GM12875 (cell line): ENCODE measurements around the gene ATAD1.
"Not testable (repeated sequence)": the region's sequence is repeated elsewhere in the genome, so short reads cannot be mapped to it uniquely, and the experiment has no call there.

Experiments used
- H3K4me3 ChIP-seq: one replicate; pipeline ENCODE4 v1.5.1; 2011; ENCODE audit warnings: low read depth, low read length, control low read depth
- CTCF ChIP-seq: IDR thresholded peaks from 2 replicates; pipeline ENCODE4 v1.5.1; 2011; ENCODE audit warnings: low read depth, mild to moderate bottlenecking, control low read depth, inconsistent platforms, low read length, moderate library complexity, borderline replicate concordance; ENCODE audit not compliant: insufficient read depth

The ATAD1 gene

GRCh38 chr10:87829986-87830729, 12.1 kb upstream of the ATAD1 start:
- no peak for TF ChIP-seq CTCF
- H3K4me3 ChIP-seq, result no peak overlapping the region

GRCh38 chr10:87829051-87829450, 11.0 kb upstream of the ATAD1 start:
- not testable (repeated sequence) for H3K4me3 ChIP-seq

- no peak for TF ChIP-seq CTCF
- no peak overlapping the region for H3K4me3 ChIP-seq
Measured at GRCh38 chr10:87827681-87828080, 9.7 kb upstream of the ATAD1 start.

GRCh38 chr10:87826653-87827052, 8.6 kb upstream of the ATAD1 start:
- no peak for TF ChIP-seq CTCF
- no peak overlapping the region for H3K4me3 ChIP-seq

- no peak overlapping the region for H3K4me3 ChIP-seq
- no peak for TF ChIP-seq CTCF
Measured at GRCh38 chr10:87819289-87819585, 1.2 kb upstream of the ATAD1 start.

- 0 out of 2 replicates have a peak, but pooled peaks have one; percentile 6 for TF ChIP-seq CTCF
- H3K4me3 ChIP-seq, result peak overlapping the region; percentile 78
Measured at GRCh38 chr10:87818505-87819288, 671 bp upstream of the ATAD1 start.

GRCh38 chr10:87816898-87817608, 973 bp downstream of the ATAD1 start:
- no peak for TF ChIP-seq CTCF
- peak overlapping the region; percentile 78 for H3K4me3 ChIP-seq
